ENCODE measurements around the gene PDGFB. TPM values are rescaled to one million over a fixed set of nuclear protein-coding genes. Genes with fewer than 3 reads are reported as not detected.

PDGFB gene
- total and polyA plus RNA-seq, 2 of the 4 experiments (the other 2 are of a cell fraction) = 0.07 TPM; not detected in 1

GRCh38 chr22:39252461-39253434 lies 8.0 kb upstream of the PDGFB start:
- no peaks in the 10 kb centered on the region for H4K20me1 ChIP-seq (ENCODE audit: insufficient read depth, low read length)
- H2AK5ac ChIP-seq (ENCODE audit: low read depth, low read length) = peak overlapping the region; percentile 99
- peaks cover 0 to 18% of the 10 kb centered on the region in 2 experiments; a peak in 1 of 4 replicates for H3K79me1 ChIP-seq (ENCODE audit: low read depth in 1 of 2, low read length in 2 of 2)
- H3K4ac ChIP-seq (ENCODE audit: low read depth, low read length) = peak overlapping the region; percentile 97
- peaks cover 28% of the 10 kb centered on the region for H3K9me1 ChIP-seq (ENCODE audit: insufficient read depth, low read length)
- peak; percentile 25 for DNase-seq
- in situ Hi-C loops (cut with MboI; ENCODE audit: low sequenced_read_pairs) = no loop called here
- H2AFZ ChIP-seq (replicated peaks; ENCODE audit: low read length, poor library complexity) = peak overlapping the region; percentile 60
- H3K4me1 ChIP-seq (ENCODE audit: control insufficient read depth, insufficient read depth, low read length) = peaks cover 40% of the 10 kb centered on the region
- peak overlapping the region; percentile 35; the same call in 1 of the 2 replicates for H4K5ac ChIP-seq (ENCODE audit: low read depth, low read length)
- peak overlapping the region; percentile 93 for H3K14ac ChIP-seq (replicated peaks; ENCODE audit: low read depth, low read length)
- no peak overlapping the region for H3K4me3 ChIP-seq (ENCODE audit: insufficient read depth, low read depth, low read length)
- H3K56ac ChIP-seq (ENCODE audit: extremely low read depth, insufficient read depth, low read length) = no peak overlapping the region; the same call in 1 of the 2 replicates
- H3K18ac ChIP-seq (ENCODE audit: low read depth, low read length) = peak overlapping the region; percentile 29; the same call in 1 of the 2 replicates
- no peaks in the 10 kb centered on the region for H3K27me3 ChIP-seq (ENCODE audit: control insufficient read depth, insufficient read depth, low read length)
- WGBS, 2 experiments (ENCODE audit: extremely low coverage in 2 of 2, insufficient read length in 1 of 2) = no CpG with 5 or more reads among the region's 21 CpGs
- intact Hi-C loops (cut with micrococcal nuclease) = no loop called here
- CTCF ChIA-PET = interaction anchor here (0.6 kb wide), 1 partner anchor 210 kb away, joined by 6 read pairs; no protein-coding TSS in a partner anchor
- peak overlapping the region; percentile 90 for H2AK9ac ChIP-seq (replicated peaks; ENCODE audit: low read depth, low read length, poor library complexity)
- H4K8ac ChIP-seq (ENCODE audit: low read depth in 2 of 2, low read length in 2 of 2) = peak overlapping the region in 1 of 2 experiments; percentile 74; a peak in 2 of 4 replicates
- peak overlapping the region; percentile 83; the same call in 2 of the 3 replicates for H2BK15ac ChIP-seq (ENCODE audit: low read depth, low read length)
- dilution Hi-C loops (cut with HindIII; ENCODE audit: low sequenced_read_pairs, unreplicated experiment) = no loop called here
- no peaks in the 10 kb centered on the region for H3K36me3 ChIP-seq (ENCODE audit: control insufficient read depth, insufficient read depth, low read length)
- H3K9me3 ChIP-seq (ENCODE audit: control insufficient read depth, insufficient read depth, low read length) = no peaks in the 10 kb centered on the region
- ATAC-seq (ENCODE audit: low read depth) = no peak
- peak overlapping the region; percentile 86 for H2BK120ac ChIP-seq (ENCODE audit: low read depth, low read length)
- peak overlapping the region; percentile 69 for H2BK5ac ChIP-seq (ENCODE audit: low read depth, low read length, poor library complexity, severe bottlenecking)
- peak overlapping the region; percentile 57 for H3K27ac ChIP-seq (ENCODE audit: insufficient read depth, low read length)
- peak overlapping the region; percentile 85 for H3K23ac ChIP-seq (ENCODE audit: low read depth, low read length)
- H4K91ac ChIP-seq (ENCODE audit: insufficient read depth, low read depth, low read length) = peak overlapping the region; percentile 72
- POLR2A ChIA-PET (ENCODE audit: unreplicated experiment) = interaction anchor here (0.6 kb wide), 1 partner anchor 61 kb away, joined by 3 read pairs; no protein-coding TSS in a partner anchor
- peak overlapping the region; percentile 97 for H2BK20ac ChIP-seq (ENCODE audit: low read depth, low read length)
- no peak for TF ChIP-seq RAD21 (IDR thresholded peaks at IDR 0.05; ENCODE audit: low read length)
- TF ChIP-seq, protein P1, sequence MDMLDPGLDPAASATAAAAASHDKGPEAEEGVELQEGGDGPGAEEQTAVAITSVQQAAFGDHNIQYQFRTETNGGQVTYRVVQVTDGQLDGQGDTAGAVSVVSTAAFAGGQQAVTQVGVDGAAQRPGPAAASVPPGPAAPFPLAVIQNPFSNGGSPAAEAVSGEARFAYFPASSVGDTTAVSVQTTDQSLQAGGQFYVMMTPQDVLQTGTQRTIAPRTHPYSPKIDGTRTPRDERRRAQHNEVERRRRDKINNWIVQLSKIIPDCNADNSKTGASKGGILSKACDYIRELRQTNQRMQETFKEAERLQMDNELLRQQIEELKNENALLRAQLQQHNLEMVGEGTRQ (IDR thresholded peaks at IDR 0.05; ENCODE audit: low read depth, low read length) = no peak
- peak; percentile 38 for TF ChIP-seq RCOR1 (IDR thresholded peaks at IDR 0.05; ENCODE audit: insufficient replicate concordance, low read length)
- peak; percentile 46; the same call in 1 of the 2 replicates for TF ChIP-seq MAZ (IDR thresholded peaks at IDR 0.05; ENCODE audit: borderline replicate concordance, low read depth, low read length)
- TF ChIP-seq BHLHE40 (IDR thresholded peaks at IDR 0.05; ENCODE audit: low read depth, low read length) = peak; percentile 31; the same call in 1 of the 2 replicates
- TF ChIP-seq FOS (IDR thresholded peaks at IDR 0.05; ENCODE audit: low read depth, low read length) = 0 out of 2 replicates have a peak, but pooled peaks have one; percentile 8
- TF ChIP-seq, protein P2, sequence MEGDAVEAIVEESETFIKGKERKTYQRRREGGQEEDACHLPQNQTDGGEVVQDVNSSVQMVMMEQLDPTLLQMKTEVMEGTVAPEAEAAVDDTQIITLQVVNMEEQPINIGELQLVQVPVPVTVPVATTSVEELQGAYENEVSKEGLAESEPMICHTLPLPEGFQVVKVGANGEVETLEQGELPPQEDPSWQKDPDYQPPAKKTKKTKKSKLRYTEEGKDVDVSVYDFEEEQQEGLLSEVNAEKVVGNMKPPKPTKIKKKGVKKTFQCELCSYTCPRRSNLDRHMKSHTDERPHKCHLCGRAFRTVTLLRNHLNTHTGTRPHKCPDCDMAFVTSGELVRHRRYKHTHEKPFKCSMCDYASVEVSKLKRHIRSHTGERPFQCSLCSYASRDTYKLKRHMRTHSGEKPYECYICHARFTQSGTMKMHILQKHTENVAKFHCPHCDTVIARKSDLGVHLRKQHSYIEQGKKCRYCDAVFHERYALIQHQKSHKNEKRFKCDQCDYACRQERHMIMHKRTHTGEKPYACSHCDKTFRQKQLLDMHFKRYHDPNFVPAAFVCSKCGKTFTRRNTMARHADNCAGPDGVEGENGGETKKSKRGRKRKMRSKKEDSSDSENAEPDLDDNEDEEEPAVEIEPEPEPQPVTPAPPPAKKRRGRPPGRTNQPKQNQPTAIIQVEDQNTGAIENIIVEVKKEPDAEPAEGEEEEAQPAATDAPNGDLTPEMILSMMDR (conservative IDR thresholded peaks at IDR 0.05; ENCODE audit: low read depth, low read length) = no peak
- TF ChIP-seq CEBPB (IDR thresholded peaks at IDR 0.05; ENCODE audit: low read depth, low read length) = no peak
- TF ChIP-seq SMC3 (IDR thresholded peaks at IDR 0.05; ENCODE audit: low read depth, low read length) = 0 out of 2 replicates have a peak, but pooled peaks have one; percentile 1
- no peak for TF ChIP-seq POLR2A (IDR thresholded peaks at IDR 0.05; ENCODE audit: low read depth, low read length)
- BruUV-seq (replicated peaks) = no TSS peak
- H3K4me2 ChIP-seq (ENCODE audit: low read depth, low read length) = peak overlapping the region; percentile 47; the same call in 1 of the 2 replicates
- no peak overlapping the region for H3K9ac ChIP-seq (ENCODE audit: low read depth, low read length)

Data from IMR-90 (cell line).